Common myeloid progenitor, CD34-positive (primary cell): ENCODE results near the gene P3H4.
A peak's percentile ranks its signal among the peaks of the same experiment; 100 is the strongest.

ENCODE experiments used
- CTCF ChIA-PET: fragments of 350-600 bp; sonication (Branson Sonifier 250); formaldehyde crosslinking; loops from one replicate; lab custom pipeline; 2021; ENCODE audit warnings: antibody characterized with exemption; lab: Charles Lee
- POLR2A ChIA-PET: fragments of 350-600 bp; sonication (Branson Sonifier 250); formaldehyde crosslinking; loops from one replicate; lab custom pipeline; 2021; ENCODE audit warnings: antibody characterized with exemption; lab: Charles Lee
- DNase-seq, 3 donors: peaks; one replicate each; pipeline versions ENCODE4 v3.0.0 to v3.0.0-alpha.2; 2013
- H3K27ac ChIP-seq, 2 experiments: 1 replicate in 1 of 2; 2 replicates in 1 of 2; pipeline ENCODE4 v1.7.0; 2013; ENCODE audit warnings: inconsistent platforms in 2 of 2, low read length in 2 of 2, mild to moderate bottlenecking in 2 of 2, low read depth in 1 of 2, moderate library complexity in 1 of 2; ENCODE audit not compliant: severe bottlenecking in 2 of 2, insufficient read depth in 1 of 2, poor library complexity in 1 of 2
- H3K27me3 ChIP-seq, 5 experiments: replicated peaks in 2 of 5; 1 replicate in 3 of 5; 2 replicates in 2 of 5; pipeline versions ENCODE4 v1.6.1 to v1.7.0; 2013; ENCODE audit warnings: low read length in 4 of 5, mild to moderate bottlenecking in 2 of 5, moderate library complexity in 2 of 5, inconsistent platforms in 1 of 5; ENCODE audit not compliant: insufficient read depth in 5 of 5, control insufficient read depth in 4 of 5
- H3K36me3 ChIP-seq, 4 experiments: 1 replicate in 2 of 4; 2 replicates in 2 of 4; pipeline versions ENCODE4 v1.6.1 to v1.7.0; 2013; ENCODE audit warnings: low read length in 3 of 4, control low read depth in 1 of 4, mild to moderate bottlenecking in 1 of 4; ENCODE audit not compliant: control insufficient read depth in 4 of 4, insufficient read depth in 4 of 4
- H3K4me1 ChIP-seq, 4 experiments: 1 replicate in 3 of 4; 2 replicates in 1 of 4; pipeline versions ENCODE4 v1.6.1 to v1.7.1; 2013; ENCODE audit warnings: low read length in 3 of 4, mild to moderate bottlenecking in 3 of 4, control low read depth in 1 of 4, inconsistent platforms in 1 of 4, moderate library complexity in 1 of 4; ENCODE audit not compliant: control insufficient read depth in 4 of 4, insufficient read depth in 4 of 4; ENCODE audit errors: control extremely low read depth in 1 of 4
- H3K4me3 ChIP-seq, 7 experiments: 1 replicate in 4 of 7; 2 replicates in 3 of 7; pipeline versions ENCODE4 v1.5.1 to v1.7.0; 2013; ENCODE audit warnings: mild to moderate bottlenecking in 7 of 7, low read length in 6 of 7, moderate library complexity in 6 of 7, inconsistent platforms in 2 of 7, low read depth in 2 of 7, control low read depth in 1 of 7; ENCODE audit not compliant: insufficient read depth in 4 of 7, control insufficient read depth in 1 of 7; ENCODE audit errors: extremely low read depth in 1 of 7
- H3K9me3 ChIP-seq, 5 experiments: 1 replicate in 4 of 5; 2 replicates in 1 of 5; pipeline versions ENCODE4 v1.6.1 to v1.7.1; 2013; ENCODE audit warnings: low read length in 4 of 5, mild to moderate bottlenecking in 2 of 5, inconsistent platforms in 1 of 5, low read depth in 1 of 5, moderate library complexity in 1 of 5; ENCODE audit not compliant: control insufficient read depth in 4 of 5, insufficient read depth in 2 of 5; ENCODE audit errors: control extremely low read depth in 1 of 5
- WGBS: methylation state at CpG from one replicate; pipeline ENCODE4 v1.1.5; 2013; ENCODE audit not compliant: insufficient coverage; 5-methylcytosine and 5-hydroxymethylcytosine counted together

Gene P3H4

DNA sequence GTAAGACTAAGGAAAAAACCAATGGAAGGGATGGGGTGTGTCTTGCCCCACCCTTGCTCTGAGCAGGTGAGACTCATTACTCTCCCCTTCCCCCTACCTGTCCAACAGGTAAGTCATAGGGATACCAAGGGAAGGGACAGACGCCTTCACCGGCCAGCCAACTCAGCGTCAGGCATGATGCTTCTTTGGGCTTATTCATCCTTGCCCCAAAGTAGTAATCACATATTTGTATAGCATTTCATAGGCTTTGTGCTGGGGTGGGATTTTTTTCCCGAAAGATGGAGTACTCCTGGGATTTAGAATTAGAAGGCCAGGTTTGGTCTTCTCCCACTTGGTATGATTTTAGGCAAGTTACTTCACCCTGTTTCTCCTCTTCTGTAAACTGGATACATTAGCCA lies 24.7 kb downstream of the P3H4 start:
- CTCF ChIA-PET = interaction anchor here (0.7 to 5.1 kb wide), 17 partner anchors 8 to 97 kb away, joined by 3 to 42 read pairs (median 4); no protein-coding TSS in a partner anchor
- Histone ChIP-seq H3K27me3 (no peaks in the 10 kb centered on the region), H3K9me3 (no peaks in the 10 kb centered on the region), H3K27ac (no peak overlapping the region), H3K4me1 (peaks cover 17 to 77% (median 59%) of the 10 kb centered on the region in 4 experiments), H3K36me3 (peaks cover 0 to 4% (median 0%) of the 10 kb centered on the region in 4 experiments), H3K4me3 (peak overlapping the region in 1 of 7 experiments; percentile 10)
- WGBS = no CpG with 5 or more reads among the region's 4 CpGs
- POLR2A ChIA-PET = interaction anchor here (0.7 to 3.7 kb wide), 13 partner anchors 7 to 1647 kb away, joined by 3 to 40 read pairs (median 4); partner anchors contain the start of genes CASC3 and P3H4
- no peak for DNase-seq

GRCh38 chr17:41786227-41787020 lies 25.3 kb downstream of the P3H4 start, which contains the start of gene JUP:
JUP (minus strand) TSS chr17:41786711; CDS start chr17:41771854, 14,857 bp downstream.
- WGBS = 0% methylated on average over 65 of the region's 79 CpGs
- peak; percentile 99 to 100 (median 99) for DNase-seq
- Histone ChIP-seq H3K9me3 (no peaks in the 10 kb centered on the region), H3K36me3 (peaks cover 0 to 4% (median 0%) of the 10 kb centered on the region in 4 experiments), H3K27ac (peak within 1 kb of the TSS; percentile 72 to 82), H3K4me3 (peak within 1 kb of the TSS; percentile 72 to 91 (median 89)), H3K4me1 (peaks cover 17 to 83% (median 65%) of the 10 kb centered on the region in 4 experiments), H3K27me3 (no peaks in the 10 kb centered on the region)
- ChIA-PET POLR2A (interaction anchor here (0.6 to 3.7 kb wide), 20 partner anchors 8 to 1859 kb away, joined by 3 to 40 read pairs (median 3); partner anchors contain the start of genes CASC3, HAP1, KLHL11 and LRRC3C), CTCF (interaction anchor here (0.6 to 5.1 kb wide), 19 partner anchors 8 to 97 kb away, joined by 3 to 42 read pairs (median 4); no protein-coding TSS in a partner anchor)

- POLR2A ChIA-PET = interaction anchor here (0.9 to 3.7 kb wide), 17 partner anchors 8 to 97 kb away, joined by 3 to 40 read pairs (median 4); partner anchors contain the start of genes HAP1 and KLHL11
Measured at GRCh38 chr17:41785859-41786226, 25.9 kb downstream of the P3H4 start.

GRCh38 chr17:41785091-41785858 lies 26.5 kb downstream of the P3H4 start:
- 0% methylated on average over 3 of the region's 13 CpGs for WGBS
- peaks cover 0 to 4% (median 0%) of the 10 kb centered on the region in 4 experiments for H3K36me3 ChIP-seq
- peak overlapping the region; percentile 72 to 82 for H3K27ac ChIP-seq
- peak overlapping the region; percentile 72 to 91 (median 89) for H3K4me3 ChIP-seq
- ChIA-PET CTCF (interaction anchor here (0.7 to 5.1 kb wide), 12 partner anchors 7 to 130 kb away, joined by 3 to 42 read pairs (median 6); partner anchors contain the start of gene P3H4), POLR2A (interaction anchor here (0.9 to 3.7 kb wide), 11 partner anchors 8 to 80 kb away, joined by 3 to 40 read pairs (median 5); partner anchors contain the start of genes HAP1 and KLHL11)
- no peaks in the 10 kb centered on the region for H3K27me3 ChIP-seq
- H3K4me1 ChIP-seq = peaks cover 17 to 77% (median 69%) of the 10 kb centered on the region in 4 experiments
- no peaks in the 10 kb centered on the region for H3K9me3 ChIP-seq
- DNase-seq = peak; percentile 82 to 98 (median 98)

More at GRCh38 chr17:41785859-41786226, 25.9 kb downstream of the P3H4 start:
- no peaks in the 10 kb centered on the region for H3K9me3 ChIP-seq
- peak overlapping the region; percentile 72 to 82 for H3K27ac ChIP-seq
- WGBS = 0% methylated on average over 9 of the region's 22 CpGs
- H3K4me3 ChIP-seq = peak overlapping the region; percentile 72 to 91 (median 89)
- no peak for DNase-seq
- no peaks in the 10 kb centered on the region for H3K27me3 ChIP-seq
- CTCF ChIA-PET = interaction anchor here (0.7 to 5.1 kb wide), 14 partner anchors 8 to 129 kb away, joined by 3 to 42 read pairs (median 5); partner anchors contain the start of gene P3H4
- H3K4me1 ChIP-seq = peaks cover 17 to 81% (median 69%) of the 10 kb centered on the region in 4 experiments
- peaks cover 0 to 4% (median 0%) of the 10 kb centered on the region in 4 experiments for H3K36me3 ChIP-seq

- peaks cover 0 to 4% (median 0%) of the 10 kb centered on the region in 4 experiments for H3K36me3 ChIP-seq
- peaks cover 15 to 81% (median 74%) of the 10 kb centered on the region in 4 experiments for H3K4me1 ChIP-seq
- ChIA-PET POLR2A (interaction anchor here (1.2 to 3.7 kb wide), 2 partner anchors 10 to 17 kb away, joined by 4 to 26 read pairs; no protein-coding TSS in a partner anchor), CTCF (interaction anchor here (0.7 to 4.0 kb wide), 11 partner anchors 10 to 88 kb away, joined by 3 to 42 read pairs (median 4); partner anchors contain the start of gene P3H4)
- peak; percentile 40 to 74 (median 70) for DNase-seq
- H3K9me3 ChIP-seq = no peaks in the 10 kb centered on the region
- no peaks in the 10 kb centered on the region for H3K27me3 ChIP-seq
- H3K27ac ChIP-seq = peak overlapping the region in 1 of 2 experiments; percentile 82
- WGBS = 6% methylated on average over 5 of the region's 6 CpGs
- H3K4me3 ChIP-seq = peak overlapping the region in 6 of 7 experiments; percentile 79 to 91 (median 90)
Measured at GRCh38 chr17:41784207-41784744, 27.5 kb downstream of the P3H4 start.

DNA sequence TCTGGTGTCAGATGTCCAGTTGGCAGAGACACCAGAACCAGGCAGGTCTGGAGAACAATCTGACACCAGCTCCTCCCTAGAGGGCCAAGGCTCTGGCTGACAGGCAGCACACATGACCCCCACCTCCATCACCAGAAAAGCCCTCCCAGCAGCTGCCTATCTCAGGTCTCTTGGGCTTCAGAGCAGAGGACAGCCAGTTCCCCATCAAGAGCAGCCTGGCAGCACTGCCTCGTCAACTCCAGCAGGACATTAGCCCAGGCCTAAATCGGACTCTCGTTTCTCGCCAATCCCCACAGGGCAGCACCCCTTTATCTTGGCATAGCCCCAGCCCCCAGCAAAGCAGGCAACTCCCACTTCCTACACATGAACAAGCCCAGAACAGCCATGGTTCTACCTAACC lies 29.6 kb downstream of the P3H4 start:
- H3K9me3 ChIP-seq = no peaks in the 10 kb centered on the region
- WGBS = 80% methylated on average over 2 of the region's 4 CpGs
- peaks cover 0 to 12% (median 2%) of the 10 kb centered on the region in 4 experiments for H3K36me3 ChIP-seq
- CTCF ChIA-PET = interaction anchor here (0.9 to 2.3 kb wide), 5 partner anchors 17 to 47 kb away, joined by 3 to 7 read pairs (median 4); no protein-coding TSS in a partner anchor
- peaks cover 6 to 76% (median 73%) of the 10 kb centered on the region in 4 experiments for H3K4me1 ChIP-seq
- peak overlapping the region in 1 of 7 experiments; percentile 42 for H3K4me3 ChIP-seq
- no peak for DNase-seq
- POLR2A ChIA-PET = interaction anchor here (0.6 to 0.9 kb wide), 2 partner anchors 18 to 1046 kb away, joined by 3 to 4 read pairs; no protein-coding TSS in a partner anchor
- H3K27me3 ChIP-seq = no peaks in the 10 kb centered on the region
- H3K27ac ChIP-seq = no peak overlapping the region
